ENCODE data around the gene PPP1R3G.

Gene PPP1R3G

GRCh38 chr6:5103250-5103649 is 18.1 kb downstream of the PPP1R3G start:
- no peak for TF ChIP-seq REST (IDR thresholded peaks at IDR 0.05; ENCODE audit: low read depth)

- TF ChIP-seq EGR1 (IDR thresholded peaks at IDR 0.05), result no peak
- no peak for TF ChIP-seq REST (IDR thresholded peaks at IDR 0.05; ENCODE audit: low read depth)
These were observed 19.5 kb downstream of the PPP1R3G start for GRCh38 chr6:5104667-5105066.

GRCh38 chr6:5105146-5105545 is 20.0 kb downstream of the PPP1R3G start:
- TF ChIP-seq ZBTB7A (IDR thresholded peaks at IDR 0.05; ENCODE audit: low read depth) (no peak), CEBPB (IDR thresholded peaks at IDR 0.05) (no peak), USF1 (IDR thresholded peaks at IDR 0.05) (no peak), MAX (IDR thresholded peaks at IDR 0.05) (no peak), FOXM1 (IDR thresholded peaks at IDR 0.05; ENCODE audit: borderline replicate concordance, low read depth) (no peak), NFIC (IDR thresholded peaks at IDR 0.05) (no peak), EP300 (IDR thresholded peaks at IDR 0.05; ENCODE audit: borderline replicate concordance) (no peak), TEAD4 (IDR thresholded peaks at IDR 0.05) (no peak), TCF12 (IDR thresholded peaks at IDR 0.05; ENCODE audit: low read depth) (no peak), CREB1 (IDR thresholded peaks at IDR 0.05; ENCODE audit: low read depth) (no peak), TAF1 (IDR thresholded peaks at IDR 0.05; ENCODE audit: low read depth) (no peak), REST (IDR thresholded peaks at IDR 0.05; ENCODE audit: low read depth) (no peak), RAD21 (IDR thresholded peaks at IDR 0.05; ENCODE audit: low read depth) (no peak), EGR1 (IDR thresholded peaks at IDR 0.05) (no peak), YY1 (IDR thresholded peaks at IDR 0.05; ENCODE audit: low read depth) (no peak)

GRCh38 chr6:5107341-5107740 is 22.2 kb downstream of the PPP1R3G start:
- TF ChIP-seq ZBTB7A (IDR thresholded peaks at IDR 0.05; ENCODE audit: low read depth) (no peak), TCF12 (IDR thresholded peaks at IDR 0.05; ENCODE audit: low read depth) (no peak), FOXM1 (IDR thresholded peaks at IDR 0.05; ENCODE audit: borderline replicate concordance, low read depth) (no peak), NFIC (IDR thresholded peaks at IDR 0.05) (no peak), MAX (IDR thresholded peaks at IDR 0.05) (no peak), TEAD4 (IDR thresholded peaks at IDR 0.05) (no peak), USF1 (IDR thresholded peaks at IDR 0.05) (no peak), YY1 (IDR thresholded peaks at IDR 0.05; ENCODE audit: low read depth) (no peak), RAD21 (IDR thresholded peaks at IDR 0.05; ENCODE audit: low read depth) (no peak), TAF1 (IDR thresholded peaks at IDR 0.05; ENCODE audit: low read depth) (no peak), CEBPB (IDR thresholded peaks at IDR 0.05) (no peak), REST (IDR thresholded peaks at IDR 0.05; ENCODE audit: low read depth) (no peak), EP300 (IDR thresholded peaks at IDR 0.05; ENCODE audit: borderline replicate concordance) (no peak)
